ENCODE data around the gene KCNMA1.
"Not testable (repeated sequence)": the region's sequence is repeated elsewhere in the genome, so short reads cannot be mapped to it uniquely, and the experiment has no call there.

Gene KCNMA1

DNA sequence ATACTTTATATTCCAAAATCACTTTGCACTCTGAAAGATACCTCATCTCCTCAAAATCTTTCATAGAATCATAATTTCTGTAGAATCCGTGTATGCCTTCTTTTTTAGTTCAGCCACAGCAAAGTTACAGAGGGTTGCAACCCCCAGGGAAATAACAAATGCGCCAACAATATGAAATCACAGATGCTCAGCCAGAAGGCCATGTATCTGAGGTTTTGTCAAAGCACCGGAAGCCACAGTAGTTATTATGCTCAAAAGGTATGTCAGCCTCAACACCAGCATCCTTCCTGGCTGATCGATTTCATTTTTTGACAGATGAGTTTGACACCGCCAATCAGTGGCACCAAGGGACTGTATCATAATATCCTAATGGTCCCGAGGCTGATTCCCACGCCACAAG is 204.1 kb downstream of the KCNMA1 start:
- no peak for DNase-seq

DNA sequence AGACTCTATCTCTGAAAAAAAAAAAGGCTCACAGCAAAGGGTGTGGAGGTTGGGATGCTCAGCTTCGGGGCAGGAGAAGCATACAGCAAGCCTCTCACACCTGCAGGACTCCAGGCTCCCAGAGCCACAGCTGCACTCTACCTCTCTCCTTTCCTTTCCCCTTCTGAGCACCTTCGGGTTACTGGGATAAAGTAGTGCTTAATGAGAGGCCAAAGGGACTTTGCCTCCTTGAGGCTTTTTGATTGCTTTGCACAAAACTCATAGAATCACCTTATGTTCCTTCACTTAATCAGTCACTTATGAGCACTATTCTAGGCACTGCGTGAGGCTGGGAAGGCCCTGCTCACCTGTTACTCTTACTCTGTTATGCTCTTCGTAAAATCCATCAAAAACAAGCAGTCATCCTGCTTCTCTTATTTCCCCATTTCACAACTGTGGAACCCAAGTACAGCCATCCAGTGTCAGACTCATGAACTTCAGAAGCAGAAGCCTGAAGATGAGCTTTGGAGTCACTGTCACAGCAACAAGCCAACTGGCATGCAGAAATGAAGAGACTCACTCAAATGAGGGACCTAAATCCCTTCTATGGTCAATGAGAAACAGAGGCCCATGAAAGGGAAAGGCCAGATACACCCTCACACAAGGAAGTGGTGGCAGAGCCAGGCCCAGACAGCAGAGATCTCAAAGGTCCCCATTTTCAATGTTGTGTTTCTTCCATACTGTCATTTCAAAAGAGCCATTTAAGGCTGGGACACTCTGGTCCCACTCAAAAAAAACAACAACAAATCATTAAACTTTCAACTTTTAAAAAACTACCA is 205.4 kb downstream of the KCNMA1 start:
- DNase-seq, result no peak

DNA sequence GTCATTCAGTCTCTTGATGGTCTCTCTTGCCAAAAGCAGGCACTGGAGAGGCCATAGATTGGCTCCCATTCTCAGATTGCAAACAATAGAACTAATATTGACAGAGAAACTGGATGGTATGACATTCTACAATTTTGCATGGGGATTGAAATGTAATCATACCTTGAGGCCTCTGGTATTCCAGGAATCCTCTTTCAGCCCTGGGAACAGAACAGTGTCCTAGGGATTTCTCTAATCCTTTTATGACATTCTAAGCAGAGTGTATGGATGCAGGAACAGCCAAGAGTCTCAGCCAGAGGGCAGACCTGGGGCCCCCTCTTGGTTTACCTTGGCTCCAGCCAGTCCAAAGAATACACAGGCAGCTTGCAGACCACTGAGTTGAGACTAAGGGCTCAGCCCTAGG is 206.4 kb downstream of the KCNMA1 start:
- DNase-seq, result no peak

DNA sequence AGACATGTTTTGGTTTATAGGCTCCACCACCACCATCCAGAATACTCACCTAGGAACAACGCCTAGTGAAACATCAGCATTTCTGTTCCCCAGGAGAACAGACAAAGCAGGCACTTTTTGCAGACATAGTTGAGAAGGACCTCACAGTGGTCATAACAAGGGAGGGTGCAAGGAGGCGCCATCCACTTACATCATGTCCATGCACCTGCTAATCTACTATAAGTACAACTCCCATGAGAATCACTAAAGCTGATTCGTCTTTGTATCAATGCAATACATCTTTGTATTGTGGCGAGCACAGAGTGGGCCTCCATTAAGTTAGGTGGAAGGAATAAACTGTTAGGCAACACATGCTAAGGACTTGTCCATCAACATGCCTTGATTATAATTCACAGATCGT is 207.1 kb downstream of the KCNMA1 start:
- no peak for DNase-seq

DNA sequence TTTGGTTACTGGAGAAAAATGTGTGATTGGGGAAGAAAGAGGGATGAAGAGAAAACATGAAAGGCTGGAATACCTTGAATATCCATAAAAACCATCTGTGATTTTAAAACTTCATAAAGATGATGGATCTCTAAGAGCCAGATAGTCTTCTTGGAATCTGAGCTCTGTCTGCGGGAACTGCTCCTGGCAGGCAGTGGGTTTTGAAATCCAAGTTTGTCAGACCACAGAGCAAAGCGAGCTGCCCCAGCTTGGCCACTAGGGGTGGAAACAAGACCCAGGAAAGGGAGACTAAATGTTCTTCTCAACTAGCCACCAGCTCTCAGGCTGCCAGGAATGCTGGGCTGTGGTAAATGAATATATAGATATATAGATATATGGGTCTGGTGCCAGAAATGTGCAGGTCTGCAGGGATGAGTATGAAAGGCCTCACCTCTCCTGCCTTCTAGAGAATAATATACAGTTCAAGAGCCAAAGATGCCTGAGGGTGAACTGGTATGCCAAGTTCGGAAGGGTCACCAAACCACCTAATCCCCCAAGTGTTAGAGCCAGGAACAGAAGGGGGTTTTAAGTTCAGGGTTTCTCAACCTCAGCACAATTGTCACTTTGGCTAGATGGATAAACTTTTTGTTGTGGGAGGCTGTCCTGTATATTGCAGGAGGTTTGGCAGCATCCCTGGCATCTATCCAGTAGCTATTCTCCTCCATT is 208.8 kb downstream of the KCNMA1 start:
- no peak for DNase-seq

DNA sequence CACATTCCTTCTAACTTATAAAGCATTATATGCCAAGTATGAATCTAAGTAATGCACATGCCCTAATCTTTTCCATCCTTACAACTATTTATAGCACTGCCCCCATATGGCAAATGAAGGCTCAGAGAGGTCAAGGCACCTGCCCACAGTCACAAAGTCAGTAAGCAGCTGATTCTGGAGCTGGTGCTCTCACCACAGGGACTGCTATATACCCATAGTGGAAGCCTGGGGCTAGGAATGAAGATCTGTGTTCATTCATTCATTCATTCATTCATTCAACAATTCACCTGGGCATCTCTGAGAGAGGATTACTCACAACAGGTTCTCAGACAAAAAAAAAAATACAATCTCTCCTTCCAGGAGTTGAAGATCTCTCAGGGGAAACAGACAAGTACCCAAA is 213.4 kb downstream of the KCNMA1 start:
- no peak for DNase-seq

DNA sequence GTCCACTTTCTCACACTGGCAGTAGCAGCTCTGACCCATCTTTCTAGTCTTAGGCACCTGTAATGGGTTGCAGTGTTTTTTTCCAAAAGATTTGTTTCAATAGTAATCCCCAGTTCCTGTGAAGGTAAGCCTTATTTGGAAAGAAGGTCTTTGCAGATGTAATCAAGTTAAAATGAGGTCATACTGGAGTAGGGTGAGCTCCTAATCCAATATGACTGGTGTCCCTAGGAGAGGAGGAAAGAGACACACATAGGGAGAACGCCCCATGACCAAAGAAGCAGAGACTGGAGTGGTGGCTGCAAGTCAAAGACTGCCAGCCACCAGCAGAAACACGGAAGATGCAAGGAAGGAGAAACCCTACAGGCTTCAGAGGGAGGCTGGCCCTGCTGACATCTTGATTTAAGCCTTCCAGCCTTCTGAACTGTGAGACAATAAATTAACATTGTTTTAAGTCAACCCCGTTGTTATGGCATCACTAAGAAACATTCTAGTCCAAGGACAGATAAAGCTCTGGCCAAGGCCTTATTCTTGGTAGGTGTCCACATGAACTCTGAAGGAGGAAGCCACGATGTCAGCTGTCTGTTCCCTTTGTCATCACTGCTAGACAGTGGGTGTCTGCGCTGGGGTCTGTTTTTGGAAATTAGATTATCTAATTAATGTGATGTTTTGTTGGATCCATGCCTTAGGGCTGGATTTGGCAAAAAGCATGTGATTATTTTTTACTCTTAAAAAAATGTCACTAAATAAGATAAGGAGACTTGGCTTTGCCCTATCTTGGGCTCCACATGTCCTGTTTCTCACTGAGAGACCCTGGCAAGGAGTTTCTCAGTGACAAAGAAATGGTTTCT is 214.9 kb downstream of the KCNMA1 start:
- no peak for DNase-seq

DNA sequence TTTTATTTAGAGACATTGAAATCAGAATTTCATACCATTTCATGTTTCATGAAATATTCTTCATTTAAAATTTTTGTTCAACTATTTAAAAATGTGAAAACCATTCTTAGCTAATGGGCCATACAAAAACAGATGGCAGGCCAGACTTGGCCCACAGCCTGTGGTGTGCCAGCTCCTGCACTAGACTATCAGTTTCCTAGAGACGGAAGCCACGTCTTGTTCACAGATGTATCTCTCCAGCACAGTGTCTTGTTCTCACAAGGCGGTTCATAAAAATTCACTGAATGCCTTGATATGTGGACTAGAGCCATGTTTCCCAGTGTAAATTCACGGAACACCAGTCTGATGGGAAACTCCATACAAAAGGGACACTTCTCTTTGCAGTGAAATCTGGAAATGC is 216.0 kb downstream of the KCNMA1 start:
- no peak for DNase-seq

DNA sequence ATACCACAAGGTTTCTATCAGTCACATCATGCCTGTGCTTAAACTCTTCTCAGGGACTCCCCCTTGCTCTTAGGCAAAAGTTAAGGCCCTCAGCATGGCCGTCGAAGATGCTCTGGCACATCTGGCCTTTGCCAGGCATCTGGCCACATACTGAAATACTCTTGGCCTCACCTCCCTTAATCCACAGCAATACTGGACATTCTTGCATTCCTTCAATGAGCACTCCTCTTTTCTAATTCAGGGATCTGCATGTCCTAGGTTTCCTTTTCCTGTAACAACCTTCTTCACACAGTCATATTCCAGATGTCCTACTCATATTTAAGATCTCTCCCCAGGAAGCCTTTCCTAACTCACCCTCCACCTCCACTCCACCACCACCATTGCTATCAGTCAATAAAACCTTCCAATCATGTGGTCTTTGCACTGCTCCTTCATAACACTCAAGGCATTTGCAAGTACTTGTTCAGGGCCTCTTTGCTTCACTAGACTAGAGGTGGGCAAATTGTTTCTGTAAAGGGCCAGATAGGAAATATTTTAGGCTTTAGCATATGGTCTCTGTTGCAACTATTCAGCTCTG is 216.6 kb downstream of the KCNMA1 start:
- DNase-seq, result no peak

DNA sequence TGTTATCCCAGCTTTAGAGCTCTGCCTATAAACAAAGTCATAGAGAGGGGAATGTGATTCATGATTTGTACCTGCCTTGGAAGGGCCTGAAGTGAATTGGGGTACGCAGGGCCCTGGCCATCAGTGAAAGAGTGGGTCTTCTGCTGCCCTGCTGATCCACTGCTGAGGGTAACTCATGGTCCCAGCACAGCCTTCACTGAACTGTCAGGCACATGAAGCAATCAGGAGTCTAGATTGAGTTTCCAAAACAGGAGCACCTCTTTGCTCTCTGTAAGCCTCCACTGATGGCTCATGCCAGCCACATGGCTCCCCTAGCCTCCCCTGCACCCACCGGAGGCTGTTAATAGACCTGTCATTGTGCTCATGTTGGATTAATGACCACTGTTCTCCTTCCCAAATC is 217.6 kb downstream of the KCNMA1 start:
- no peak for DNase-seq

DNA sequence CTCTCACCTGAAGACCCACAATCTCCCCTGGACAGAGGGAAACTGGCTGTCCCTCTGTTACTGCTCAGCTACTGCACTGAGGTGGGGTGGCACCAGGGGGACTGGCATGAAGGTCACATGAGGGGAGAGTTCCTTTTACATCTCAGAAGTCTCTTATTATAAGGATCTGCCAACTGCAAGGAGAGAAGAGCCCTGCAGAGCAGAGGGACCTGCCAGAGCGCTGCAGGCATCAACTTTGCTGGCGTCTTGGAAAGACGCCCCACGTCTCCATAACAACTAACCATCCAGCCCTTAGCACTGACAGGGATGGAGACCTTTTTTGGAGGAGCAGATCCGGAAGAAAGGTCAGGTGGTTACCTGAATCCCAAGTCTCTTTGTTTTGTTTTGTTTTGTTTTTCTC is 218.6 kb downstream of the KCNMA1 start:
- DNase-seq, result no peak

DNA sequence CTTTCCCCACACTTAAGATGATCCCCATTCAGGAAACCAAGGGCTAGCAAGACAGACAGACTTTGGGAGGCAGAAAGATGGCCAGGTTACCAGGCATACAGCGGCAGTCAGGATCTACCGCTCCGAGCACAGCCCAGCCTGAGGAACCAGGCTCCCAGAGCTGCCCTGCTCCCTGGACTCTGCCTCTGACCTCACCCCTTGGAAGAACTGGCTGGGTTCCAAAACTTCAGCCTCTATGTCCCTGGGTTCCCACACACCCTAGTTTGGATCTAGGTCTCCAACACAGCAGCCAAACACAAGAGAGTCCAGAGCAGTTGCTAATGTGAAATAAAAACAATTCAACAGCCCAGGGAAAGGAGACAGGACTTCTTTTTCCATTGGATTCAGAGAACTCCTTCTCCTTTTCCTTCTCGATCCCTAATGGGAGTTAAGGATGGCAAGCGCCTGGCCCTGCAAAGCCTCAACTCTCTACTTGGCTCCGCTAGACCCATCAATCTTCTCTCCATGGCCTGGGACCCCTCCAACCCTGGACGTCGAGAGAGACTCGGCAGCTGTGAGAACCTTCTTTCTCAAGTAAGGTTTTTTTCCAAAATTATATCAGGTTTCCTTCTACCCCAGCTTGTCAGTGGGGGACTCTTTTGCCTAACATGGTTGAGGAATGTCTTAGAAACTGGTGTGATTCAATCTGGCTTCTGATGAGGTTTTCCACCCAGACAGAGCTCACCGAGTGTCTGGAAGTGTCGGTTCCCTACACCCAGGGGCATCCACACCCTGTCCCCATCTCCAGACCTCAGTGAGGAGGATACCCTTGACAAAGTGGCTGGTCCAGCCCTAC is 219.6 kb downstream of the KCNMA1 start:
- no peak for DNase-seq

DNA sequence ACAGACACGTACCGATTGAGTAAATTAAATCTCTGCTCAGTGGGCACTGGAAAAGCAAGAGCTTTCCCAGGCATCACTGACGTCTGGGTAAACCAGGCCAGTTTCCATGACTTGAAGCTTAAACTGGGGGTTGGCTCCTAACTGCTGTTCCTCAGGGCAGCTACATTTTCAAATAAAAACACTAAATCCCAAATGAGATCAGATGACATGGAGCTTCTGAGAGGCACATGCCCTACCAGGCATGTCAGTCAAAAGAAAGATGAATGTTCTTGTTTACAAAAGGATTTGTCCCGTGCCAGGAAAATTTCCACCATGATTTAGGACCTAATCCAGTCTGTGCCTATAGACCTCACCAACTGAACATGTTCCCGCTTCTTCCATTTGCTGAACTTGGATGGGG is 220.2 kb downstream of the KCNMA1 start:
- DNase-seq, result no peak

DNA sequence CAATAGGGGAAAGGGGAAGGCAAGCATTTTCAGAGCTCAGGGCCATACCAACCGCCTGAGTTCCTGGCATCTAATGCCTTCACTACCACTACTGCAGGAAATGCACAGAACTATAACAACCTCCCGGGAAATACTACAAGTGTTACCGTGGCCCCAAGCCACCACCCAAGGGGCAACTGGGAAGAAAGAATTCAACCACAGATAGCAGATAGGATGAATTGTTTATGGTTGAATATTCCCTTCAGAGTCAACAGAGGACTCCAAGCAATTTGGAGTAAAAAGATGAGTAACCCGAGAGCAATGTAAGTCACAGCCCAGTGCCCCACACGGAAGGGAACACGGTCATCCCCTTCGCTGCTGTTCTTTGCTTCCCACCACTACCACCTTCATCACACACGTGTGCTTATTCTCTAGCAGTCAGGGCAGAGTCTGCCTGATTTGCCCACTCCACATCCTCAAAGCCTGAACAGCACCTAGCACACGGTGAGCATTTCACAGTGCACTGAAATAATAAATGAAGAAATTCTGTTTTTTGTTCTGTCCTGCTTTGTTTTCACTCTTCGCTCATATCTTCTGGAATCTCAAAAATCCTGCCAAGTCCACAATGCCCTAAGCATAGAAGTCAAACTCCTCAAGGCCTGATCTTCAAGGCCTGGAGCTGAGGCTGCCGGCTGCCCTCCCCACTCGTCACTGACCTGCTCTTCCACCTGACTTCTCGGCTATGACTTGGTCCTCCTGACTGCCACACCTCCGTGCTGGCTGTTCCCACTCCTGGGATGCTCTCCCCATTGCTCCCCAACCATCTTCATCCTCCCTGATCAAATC is 221.1 kb downstream of the KCNMA1 start:
- DNase-seq, result no peak

DNA sequence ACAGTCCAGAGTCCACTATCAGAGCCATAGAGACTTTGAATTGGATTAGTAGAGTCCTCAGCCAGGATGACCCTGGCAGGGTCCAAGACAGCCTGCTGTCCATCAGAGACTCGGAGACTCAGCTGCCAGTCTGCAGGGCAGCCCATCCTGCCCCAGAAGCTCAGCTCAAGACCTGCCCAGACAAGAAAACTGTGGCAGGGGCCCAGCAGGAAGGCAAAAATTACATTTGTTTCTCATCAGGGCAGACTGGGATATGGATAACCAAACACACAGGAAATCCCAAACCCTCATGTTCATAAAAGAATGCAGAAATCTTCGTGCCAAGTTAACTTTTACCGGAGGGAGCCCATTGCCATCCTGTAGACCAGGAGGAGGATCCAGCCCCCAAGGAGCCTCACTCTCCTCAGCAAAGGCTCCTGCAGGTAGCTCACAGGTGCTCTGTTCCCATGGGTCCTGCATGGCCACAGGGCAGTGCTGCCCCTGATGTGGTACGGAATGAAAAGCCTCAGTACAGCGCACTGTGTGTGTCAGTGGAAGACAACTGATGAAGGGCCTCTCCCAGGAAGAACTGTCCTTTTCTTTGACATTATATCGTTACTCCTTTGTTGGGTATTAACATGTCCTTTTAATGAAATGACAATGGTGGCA is 222.2 kb downstream of the KCNMA1 start:
- DNase-seq, result no peak

DNA sequence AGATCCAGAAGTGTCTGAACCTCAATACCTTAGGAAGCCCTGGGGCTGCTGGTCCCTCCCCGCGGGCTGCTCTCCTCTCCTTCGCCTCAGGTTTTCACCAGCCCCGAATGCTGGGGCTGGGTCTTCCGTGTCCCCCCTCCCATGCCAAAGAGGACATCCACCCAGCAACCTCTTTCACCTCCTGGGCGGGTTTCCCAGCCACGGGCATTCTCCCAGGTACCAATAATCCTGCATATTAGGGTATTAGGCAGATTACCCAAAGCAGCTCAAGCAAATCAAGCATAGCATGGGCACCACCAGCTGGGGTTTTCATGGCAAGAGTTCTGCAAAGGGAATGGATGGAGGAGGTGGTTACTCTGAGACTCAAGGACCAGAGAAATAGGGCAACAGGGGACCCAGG is 224.4 kb downstream of the KCNMA1 start:
- no peak for DNase-seq

DNA sequence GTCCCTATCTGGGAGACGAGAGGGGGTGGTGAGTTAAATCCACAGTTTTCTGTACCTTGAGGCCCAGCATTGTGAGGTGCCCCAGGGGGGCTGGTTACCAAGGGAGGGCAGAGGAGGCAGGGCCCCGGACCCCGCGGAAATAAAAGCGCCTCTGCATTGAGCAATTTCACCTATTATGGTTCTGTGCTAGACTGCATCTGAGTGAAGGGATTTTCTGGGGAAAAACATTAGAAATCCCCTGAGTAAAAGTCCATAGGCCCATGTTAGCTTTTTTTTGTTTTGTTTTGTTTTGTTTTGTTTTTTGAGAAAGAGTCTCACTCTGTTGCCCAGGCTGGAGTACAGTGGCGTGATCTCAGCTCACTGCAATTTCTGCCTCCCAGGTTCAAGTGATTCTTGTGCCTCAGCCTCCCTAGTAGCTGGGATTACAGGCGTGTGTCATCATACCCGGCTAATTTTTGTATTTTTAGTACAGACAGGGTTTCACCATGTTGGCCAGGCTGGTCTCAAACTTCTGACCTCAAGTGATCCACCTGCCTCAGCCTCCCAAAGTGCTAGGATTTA is 225.0 kb downstream of the KCNMA1 start:
- DNase-seq, result not testable (repeated sequence)

DNA sequence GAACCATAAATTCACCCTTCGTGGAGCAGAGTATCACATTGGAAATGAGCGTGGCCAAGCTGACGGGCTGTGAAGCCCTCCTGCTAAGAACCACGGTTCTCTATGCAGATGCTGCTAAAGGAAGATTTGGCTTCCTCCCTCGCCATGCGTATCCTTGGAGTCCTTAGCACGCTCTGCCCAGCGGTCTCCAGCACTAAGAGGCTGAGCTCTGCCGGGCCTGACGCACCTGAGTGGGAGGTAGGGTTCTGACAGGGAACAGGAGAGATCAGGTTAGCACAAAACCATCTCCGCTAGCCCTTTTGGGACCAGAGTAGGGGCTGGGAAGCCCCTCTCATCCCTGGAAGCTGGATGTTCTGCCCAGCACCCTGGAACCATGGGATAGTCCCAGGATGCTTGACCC is 225.8 kb downstream of the KCNMA1 start:
- DNase-seq, result no peak

DNA sequence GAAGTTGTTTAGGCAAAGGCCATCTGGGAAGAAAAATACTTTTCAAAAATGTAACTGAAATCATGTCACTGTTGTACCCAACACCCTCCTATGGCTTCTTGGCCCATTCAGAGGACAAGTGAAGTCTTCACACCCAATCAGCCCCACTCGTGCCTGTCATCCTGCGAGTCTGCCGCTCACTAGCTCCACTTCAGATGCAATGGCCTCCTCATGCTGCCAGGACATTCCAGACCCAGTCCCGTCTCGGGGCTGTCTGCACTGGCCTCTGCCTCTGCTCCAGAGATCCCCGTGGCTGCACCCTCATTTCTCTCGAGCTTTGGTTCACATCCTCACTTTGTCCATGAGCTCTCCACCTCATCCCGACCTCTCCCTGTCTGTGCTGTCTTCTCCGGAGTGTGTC is 227.1 kb downstream of the KCNMA1 start:
- no peak for DNase-seq

DNA sequence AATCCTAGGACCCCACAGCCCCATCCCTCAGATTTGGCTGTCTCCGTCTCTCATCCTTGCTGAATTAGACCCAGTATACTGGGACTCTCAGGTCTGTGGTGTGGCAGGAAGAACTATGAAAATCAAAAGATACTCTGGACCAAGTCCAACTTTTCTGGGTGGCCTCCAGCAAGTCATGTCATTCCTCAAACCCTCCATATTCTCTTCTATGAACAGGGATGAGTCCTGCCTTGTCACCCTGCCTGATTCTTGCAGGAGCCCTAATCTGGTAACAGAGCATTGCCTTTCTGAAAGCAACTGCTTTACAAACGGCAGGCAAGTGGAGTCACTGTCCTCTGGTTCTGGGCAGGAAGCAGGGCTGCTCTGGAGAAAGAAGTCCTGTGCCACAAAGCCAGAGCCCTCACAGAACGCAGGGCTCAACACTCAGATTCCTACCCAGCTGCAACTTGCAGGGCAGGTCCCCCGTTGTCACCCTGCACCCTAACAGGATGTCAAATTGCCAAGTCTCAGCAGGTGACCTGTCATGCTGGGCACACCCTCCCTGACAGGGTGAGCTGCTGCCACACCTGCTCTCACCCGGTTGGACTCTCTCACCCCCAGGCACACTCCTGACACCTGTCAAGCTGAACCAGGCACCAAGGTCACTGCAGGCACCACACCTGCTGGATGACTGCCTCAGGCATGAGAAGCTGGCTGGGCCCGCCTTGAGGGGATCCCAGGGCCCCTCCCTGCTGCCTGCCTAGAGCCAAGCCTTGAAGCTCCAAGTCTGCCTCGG is 227.7 kb downstream of the KCNMA1 start:
- no peak for DNase-seq

Measured in activated CD4-positive, alpha-beta T cell treated with anti-CD3 and anti-CD28 coated beads for 4 hours (primary cell).